MM.1S (cell line): ENCODE data around the gene DNM1L.

Source experiments
- EZH2 ChIP-seq: fragments of 300-600 bp; sonication (generic); optimal IDR thresholded peaks from 2 replicates; pipeline ENCODE3; 2017; ENCODE audit warnings: low read depth, mild to moderate bottlenecking, antibody characterized with exemption, low read length, mixed read lengths
- TF ChIP-seq, protein P1 (sequence below): fragments of 300-600 bp; sonication (generic); IDR thresholded peaks from 2 replicates; pipeline ENCODE4 v1.5.1; 2016; ENCODE audit warnings: antibody characterized with exemption, low read length, mixed read lengths

DNA sequence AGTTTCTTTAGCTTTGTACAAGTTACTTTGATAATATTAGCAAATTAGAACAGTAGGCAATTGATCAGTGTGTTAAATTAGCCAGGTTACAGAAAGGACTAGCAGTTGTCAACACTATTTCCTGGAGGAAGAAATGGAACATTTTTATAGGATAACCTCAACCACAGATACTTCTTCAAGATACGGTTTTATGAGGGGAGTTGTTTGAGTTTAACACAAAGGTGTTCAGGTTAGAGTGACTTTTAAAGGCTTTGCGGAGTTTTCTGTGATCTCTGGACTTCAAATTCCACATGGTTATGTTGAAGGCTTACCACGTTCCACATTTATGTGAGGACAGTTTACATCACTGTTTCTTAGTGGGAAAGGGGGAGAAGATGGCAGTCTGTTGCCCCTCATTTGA lies 57.3 kb downstream of the DNM1L start:
- TF ChIP-seq, protein P1, sequence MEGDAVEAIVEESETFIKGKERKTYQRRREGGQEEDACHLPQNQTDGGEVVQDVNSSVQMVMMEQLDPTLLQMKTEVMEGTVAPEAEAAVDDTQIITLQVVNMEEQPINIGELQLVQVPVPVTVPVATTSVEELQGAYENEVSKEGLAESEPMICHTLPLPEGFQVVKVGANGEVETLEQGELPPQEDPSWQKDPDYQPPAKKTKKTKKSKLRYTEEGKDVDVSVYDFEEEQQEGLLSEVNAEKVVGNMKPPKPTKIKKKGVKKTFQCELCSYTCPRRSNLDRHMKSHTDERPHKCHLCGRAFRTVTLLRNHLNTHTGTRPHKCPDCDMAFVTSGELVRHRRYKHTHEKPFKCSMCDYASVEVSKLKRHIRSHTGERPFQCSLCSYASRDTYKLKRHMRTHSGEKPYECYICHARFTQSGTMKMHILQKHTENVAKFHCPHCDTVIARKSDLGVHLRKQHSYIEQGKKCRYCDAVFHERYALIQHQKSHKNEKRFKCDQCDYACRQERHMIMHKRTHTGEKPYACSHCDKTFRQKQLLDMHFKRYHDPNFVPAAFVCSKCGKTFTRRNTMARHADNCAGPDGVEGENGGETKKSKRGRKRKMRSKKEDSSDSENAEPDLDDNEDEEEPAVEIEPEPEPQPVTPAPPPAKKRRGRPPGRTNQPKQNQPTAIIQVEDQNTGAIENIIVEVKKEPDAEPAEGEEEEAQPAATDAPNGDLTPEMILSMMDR, result no peak
- no peak for TF ChIP-seq EZH2
